Cardiac muscle cell (in vitro differentiated cells and primary cell): ENCODE data around the gene COL26A1. TPM values are rescaled to one million over a fixed set of nuclear protein-coding genes. Genes with fewer than 3 reads are reported as not detected.
"Not testable (repeated sequence)": the region's sequence is repeated elsewhere in the genome, so short reads cannot be mapped to it uniquely, and the experiment has no call there.

Experiments
- DNase-seq, 2 donors: peaks; one replicate each; pipeline versions ENCODE4 v3.0.0 to v3.0.0-alpha.2; 2010 to 2017; ENCODE audit warnings: low read depth in 1 of 2, low spot score in 1 of 2
- H3K27ac ChIP-seq: fragments of 200-600 bp; sonication (generic); 2 replicates; pipeline ENCODE4 v1.5.1; 2016
- H3K27me3 ChIP-seq: fragments of 200-600 bp; sonication (generic); 2 replicates; pipeline ENCODE4 v1.6.0; 2016; ENCODE audit warnings: control low read depth
- H3K36me3 ChIP-seq: fragments of 200-600 bp; sonication (generic); 2 replicates; pipeline ENCODE4 v1.5.1; 2016; ENCODE audit warnings: control low read depth
- H3K4me1 ChIP-seq: fragments of 200-600 bp; sonication (generic); 2 replicates; pipeline ENCODE4 v1.8.1; 2017; ENCODE audit warnings: low read depth, mild to moderate bottlenecking, mixed run types
- H3K4me3 ChIP-seq: fragments of 200-600 bp; sonication (generic); 2 replicates; pipeline ENCODE4 v1.5.1; 2016; ENCODE audit warnings: mild to moderate bottlenecking
- H3K9me3 ChIP-seq: fragments of 200-600 bp; sonication (generic); 2 replicates; pipeline ENCODE4 v1.5.1; 2017; ENCODE audit warnings: low read depth, mild to moderate bottlenecking, control low read depth
- polyA plus RNA-seq: library from polyadenylated mRNA; unstranded; fragments of >200 nt; fragmentation: Nextera tagmentation; extraction: Ambion mirVana; gene quantifications from 2 replicates; pipeline ENCODE4 v1.2.1, GENCODE V29; 2016
- total RNA-seq: library from RNA; depleted of rRNA; stranded (reverse); fragments of >200 nt; gene quantifications from 2 replicates; pipeline ENCODE4 v1.2.3, GENCODE V29; 2016
- TF ChIP-seq, protein P1 (sequence below): IDR thresholded peaks from 2 replicates; pipeline ENCODE4 v1.5.1; 2012; ENCODE audit warnings: low read depth, mild to moderate bottlenecking, low read length

The COL26A1 gene
- total and polyA plus RNA-seq, 2 experiments from 2014 or later, result 12.5 to 44.8 TPM

DNA sequence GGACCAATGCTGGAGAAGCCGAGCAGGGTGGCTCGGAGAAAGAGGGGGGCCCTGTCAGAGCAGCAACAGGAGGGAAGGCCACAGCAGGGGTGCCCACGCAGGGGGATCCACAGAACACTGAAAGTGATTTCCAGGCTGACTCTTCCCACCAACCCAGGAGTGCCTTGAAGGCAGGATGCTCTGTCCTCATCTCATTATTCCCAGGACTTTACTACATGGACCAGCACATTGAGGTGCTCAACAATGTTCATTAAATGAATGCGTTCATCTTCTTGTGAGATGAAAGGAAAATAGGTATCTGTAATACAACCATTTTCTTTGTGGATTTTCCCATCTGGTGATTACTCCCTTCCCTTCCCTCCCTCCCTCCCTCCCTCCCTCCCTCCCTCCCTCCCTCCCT is 71.0 kb downstream of the COL26A1 start:
- DNase-seq, result no peak
- no peaks in the 10 kb centered on the region for H3K27me3 ChIP-seq
- H3K4me1 ChIP-seq, result no peaks in the 10 kb centered on the region
- no peak overlapping the region for H3K4me3 ChIP-seq
- no peaks in the 10 kb centered on the region for H3K9me3 ChIP-seq
- H3K27ac ChIP-seq, result no peak overlapping the region
- no peaks in the 10 kb centered on the region for H3K36me3 ChIP-seq
- TF ChIP-seq, protein P1, sequence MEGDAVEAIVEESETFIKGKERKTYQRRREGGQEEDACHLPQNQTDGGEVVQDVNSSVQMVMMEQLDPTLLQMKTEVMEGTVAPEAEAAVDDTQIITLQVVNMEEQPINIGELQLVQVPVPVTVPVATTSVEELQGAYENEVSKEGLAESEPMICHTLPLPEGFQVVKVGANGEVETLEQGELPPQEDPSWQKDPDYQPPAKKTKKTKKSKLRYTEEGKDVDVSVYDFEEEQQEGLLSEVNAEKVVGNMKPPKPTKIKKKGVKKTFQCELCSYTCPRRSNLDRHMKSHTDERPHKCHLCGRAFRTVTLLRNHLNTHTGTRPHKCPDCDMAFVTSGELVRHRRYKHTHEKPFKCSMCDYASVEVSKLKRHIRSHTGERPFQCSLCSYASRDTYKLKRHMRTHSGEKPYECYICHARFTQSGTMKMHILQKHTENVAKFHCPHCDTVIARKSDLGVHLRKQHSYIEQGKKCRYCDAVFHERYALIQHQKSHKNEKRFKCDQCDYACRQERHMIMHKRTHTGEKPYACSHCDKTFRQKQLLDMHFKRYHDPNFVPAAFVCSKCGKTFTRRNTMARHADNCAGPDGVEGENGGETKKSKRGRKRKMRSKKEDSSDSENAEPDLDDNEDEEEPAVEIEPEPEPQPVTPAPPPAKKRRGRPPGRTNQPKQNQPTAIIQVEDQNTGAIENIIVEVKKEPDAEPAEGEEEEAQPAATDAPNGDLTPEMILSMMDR, result no peak

DNA sequence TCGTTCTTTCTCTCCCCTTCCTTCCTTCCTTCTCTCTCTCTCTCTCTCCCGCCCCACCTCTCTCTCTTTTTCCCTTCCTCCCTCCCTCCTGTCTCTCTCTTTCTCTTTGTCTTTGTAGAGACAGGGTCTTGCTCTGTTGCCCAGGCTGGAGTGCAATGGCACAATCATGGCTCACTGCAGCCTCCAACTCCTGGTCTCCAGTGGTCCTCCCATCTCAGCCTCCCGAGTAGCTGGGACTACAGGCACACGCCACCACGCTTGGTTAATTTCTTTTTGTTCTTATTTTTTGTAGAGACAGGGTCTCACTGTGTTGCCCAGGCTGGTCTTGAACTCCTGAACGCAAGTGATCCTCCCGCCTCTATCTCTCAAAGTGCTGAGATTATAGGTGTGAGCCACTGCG is 71.5 kb downstream of the COL26A1 start:
- H3K36me3 ChIP-seq, H3K27ac ChIP-seq, H3K4me1 ChIP-seq: not testable (repeated sequence)

DNA sequence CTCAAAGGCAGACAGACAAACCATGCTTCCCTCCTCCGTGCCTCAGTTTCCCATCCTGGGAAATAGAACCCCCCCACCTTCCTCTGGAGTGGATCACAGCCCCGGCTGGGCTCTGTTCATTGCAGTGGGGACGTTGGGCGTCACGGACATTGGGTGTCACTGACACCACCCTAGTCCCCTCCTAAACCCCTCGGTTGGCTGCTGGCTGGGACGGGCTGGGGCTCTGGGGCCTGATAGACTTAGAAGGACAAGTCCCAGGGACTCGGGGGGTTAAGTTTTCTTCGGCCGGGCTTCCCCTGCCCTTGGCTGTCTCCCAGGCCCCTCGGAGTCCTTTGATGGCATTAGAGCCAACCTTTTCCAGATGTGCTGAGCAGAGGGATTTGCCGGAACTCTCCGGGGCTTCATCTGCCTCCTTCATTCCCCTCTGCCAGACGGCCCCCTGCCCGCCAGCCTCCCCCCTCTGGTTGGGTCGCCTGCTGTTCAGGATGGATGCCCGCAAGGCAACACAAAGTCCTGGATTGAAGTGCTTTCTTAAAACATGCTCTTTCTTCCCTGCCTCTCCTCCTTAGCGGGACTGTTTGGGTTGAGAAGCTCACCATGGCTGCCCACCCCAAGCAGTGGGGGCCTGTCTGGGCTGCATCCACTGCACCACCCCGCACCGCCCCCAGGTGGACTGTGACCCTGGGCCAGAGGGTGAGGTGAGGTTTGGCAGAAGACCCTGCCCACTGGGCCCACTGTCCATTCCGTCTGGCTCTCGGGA is 73.0 kb downstream of the COL26A1 start:
- DNase-seq, result no peak
- TF ChIP-seq, protein P1, result no peak
- no peaks in the 10 kb centered on the region for H3K9me3 ChIP-seq
- no peak overlapping the region for H3K4me3 ChIP-seq
- no peaks in the 10 kb centered on the region for H3K4me1 ChIP-seq
- no peak overlapping the region for H3K27ac ChIP-seq
- H3K27me3 ChIP-seq, result no peaks in the 10 kb centered on the region
- no peaks in the 10 kb centered on the region for H3K36me3 ChIP-seq

More for the DNA sequence above, 71.5 kb downstream of the COL26A1 start:
- H3K9me3 ChIP-seq, H3K4me3 ChIP-seq, DNase-seq, H3K27me3 ChIP-seq: not testable (repeated sequence)

DNA sequence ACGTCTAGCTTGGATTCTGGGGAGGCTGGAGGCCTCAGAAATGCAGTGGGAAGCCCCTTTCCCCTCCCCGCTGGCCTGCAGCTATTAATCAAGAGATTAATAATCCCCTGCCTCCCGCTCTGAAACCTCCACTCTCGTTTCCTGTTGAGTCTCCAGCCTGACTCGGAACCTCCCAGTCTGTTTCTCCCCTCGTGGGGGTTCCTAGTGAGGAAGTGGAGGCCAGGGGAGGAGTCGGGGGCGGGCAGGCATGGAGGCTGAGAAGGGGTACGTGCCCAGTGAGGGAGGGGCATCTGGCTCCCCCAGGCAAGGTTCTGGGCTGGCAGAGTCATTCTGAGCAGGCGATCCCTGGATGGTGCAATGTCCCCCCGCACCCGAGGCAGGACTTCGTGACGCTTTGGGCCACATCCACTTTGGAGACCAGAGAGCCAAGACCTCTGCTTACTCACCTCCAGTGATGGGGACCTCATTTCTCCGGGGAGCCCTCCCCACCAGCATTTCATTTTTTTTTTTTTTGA is 73.6 kb downstream of the COL26A1 start:
- no peak overlapping the region for H3K27ac ChIP-seq
- DNase-seq, result no peak

DNA sequence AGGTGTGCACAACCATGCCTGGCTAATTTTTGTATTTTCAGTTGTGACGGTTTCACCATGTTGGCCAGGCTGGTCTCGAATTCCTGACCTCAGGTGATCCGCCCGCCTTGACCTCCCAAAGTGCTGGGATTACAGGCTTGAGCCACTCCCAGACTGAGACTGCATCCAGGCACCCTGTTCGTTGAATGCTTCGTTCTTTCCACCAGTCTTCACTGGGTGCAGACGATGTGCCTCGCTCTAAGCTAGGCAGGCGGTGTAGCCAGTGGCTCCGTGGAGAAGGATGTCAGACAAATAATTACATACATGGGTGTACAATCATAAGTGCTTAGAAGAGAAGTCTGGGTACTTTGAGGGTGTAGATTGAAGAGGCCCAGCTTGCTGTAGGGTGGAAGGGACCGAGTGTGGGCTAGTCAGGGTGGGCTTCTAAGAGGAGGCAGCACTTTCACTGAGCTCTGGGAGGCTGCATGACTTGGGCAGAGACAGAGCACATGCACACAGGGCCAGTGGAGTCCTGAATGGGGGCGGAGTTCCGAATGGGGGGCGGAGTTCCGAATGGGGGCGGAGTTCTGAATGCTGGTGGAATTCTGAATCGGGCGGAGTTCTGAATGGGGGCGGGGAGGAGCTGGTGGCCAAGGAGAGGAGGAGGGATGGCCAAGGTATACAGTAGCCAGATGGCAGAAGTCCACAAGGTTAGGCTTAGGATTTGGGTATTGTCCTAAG is 74.3 kb downstream of the COL26A1 start:
- no peak for DNase-seq
- H3K9me3 ChIP-seq, result no peaks in the 10 kb centered on the region
- TF ChIP-seq, protein P1, result no peak
- H3K27ac ChIP-seq, result no peak overlapping the region
- no peaks in the 10 kb centered on the region for H3K36me3 ChIP-seq
- no peaks in the 10 kb centered on the region for H3K4me1 ChIP-seq
- no peak overlapping the region for H3K4me3 ChIP-seq
- H3K27me3 ChIP-seq, result no peaks in the 10 kb centered on the region

More for the DNA sequence above, 73.6 kb downstream of the COL26A1 start:
- Histone ChIP-seq H3K4me1 (no peaks in the 10 kb centered on the region), H3K9me3 (no peaks in the 10 kb centered on the region), H3K36me3 (no peaks in the 10 kb centered on the region), H3K4me3 (no peak overlapping the region), H3K27me3 (no peaks in the 10 kb centered on the region)
- TF ChIP-seq, protein P1, result no peak

DNA sequence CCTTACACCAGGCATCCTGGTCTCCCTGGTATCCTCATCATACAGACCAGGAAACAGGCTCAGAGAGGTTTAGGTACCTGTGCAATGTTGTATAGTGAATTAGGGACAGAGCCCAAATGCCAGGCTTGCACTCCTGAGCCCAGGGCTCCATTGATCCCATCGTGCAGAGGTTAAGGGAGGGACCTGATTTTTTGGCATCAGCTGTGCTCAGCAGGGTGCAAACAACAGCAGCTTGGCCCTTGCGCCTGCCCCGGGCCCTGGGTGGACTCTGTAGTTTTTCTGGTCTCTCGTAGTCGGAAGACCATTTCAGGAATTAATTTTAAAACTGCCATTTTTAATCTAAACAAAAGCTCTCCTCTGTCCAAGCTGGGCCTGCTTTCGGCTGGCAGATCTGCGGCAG is 79.2 kb downstream of the COL26A1 start:
- peaks cover 7% of the 10 kb centered on the region for H3K4me1 ChIP-seq
- H3K9me3 ChIP-seq, result no peaks in the 10 kb centered on the region
- no peak for DNase-seq
- TF ChIP-seq, protein P1, result no peak
- no peaks in the 10 kb centered on the region for H3K27me3 ChIP-seq
- no peaks in the 10 kb centered on the region for H3K36me3 ChIP-seq
- H3K27ac ChIP-seq, result no peak overlapping the region
- no peak overlapping the region for H3K4me3 ChIP-seq
